SK-N-SH (cell line): Measurements from ENCODE around the gene CAPS. TPM values are rescaled to one million over a fixed set of nuclear protein-coding genes. Genes with fewer than 3 reads are reported as not detected.

Source experiments
- CTCF ChIA-PET: fragments of 300-600, 350-600 bp; formaldehyde crosslinking; extraction: SDS; loops from one replicate; lab custom pipeline; 2021; lab: Yijun Ruan, JAX
- POLR2A ChIA-PET: fragments of 350-600 bp; sonication (Branson Sonifier 250); formaldehyde crosslinking; extraction: SDS; loops from one replicate; lab custom pipeline; 2020; ENCODE audit warnings: antibody characterized with exemption, inconsistent platforms; lab: Yijun Ruan, JAX
- DNase-seq: peaks from one replicate; pipeline ENCODE4 v3.0.0; 2012
- H2AFZ ChIP-seq: fragments of 200-600 bp; sonication (generic); 2 replicates; pipeline ENCODE4 v1.8.1; 2016; ENCODE audit warnings: antibody characterized with exemption, mild to moderate bottlenecking, low read depth
- H3F3A ChIP-seq: fragments of 200-600 bp; sonication (generic); replicated peaks from 2 replicates; pipeline ENCODE3; 2016; ENCODE audit warnings: antibody characterized with exemption, mild to moderate bottlenecking; ENCODE audit not compliant: insufficient read depth
- H3K27ac ChIP-seq, 2 experiments: fragments of 200-500 bp in 1 of 2; fragments of 200-600 bp in 1 of 2; sonication (Bioruptor generic) in 1 of 2; sonication (generic), shearing (Covaris generic) in 1 of 2; 2 replicates each; pipeline versions ENCODE4 v1.5.1 to v1.6.1; 2014 to 2016; ENCODE audit warnings: low read depth in 2 of 2, inconsistent platforms in 1 of 2, low read length in 1 of 2, mild to moderate bottlenecking in 1 of 2, mixed read lengths in 1 of 2
- H3K27me3 ChIP-seq: fragments of 200-600 bp; sonication (generic), shearing (Covaris generic); 2 replicates; pipeline ENCODE4 v1.6.1; 2016; ENCODE audit warnings: mixed run types; ENCODE audit not compliant: insufficient read depth
- H3K36me3 ChIP-seq, 2 experiments: fragments of 200-500 bp in 1 of 2; fragments of 200-600 bp in 1 of 2; sonication (Bioruptor generic) in 1 of 2; sonication (generic) in 1 of 2; replicated peaks in 1 of 2; 2 replicates each; pipeline versions ENCODE3 to v1.5.1; 2014 to 2016; ENCODE audit warnings: low read length in 1 of 2, mild to moderate bottlenecking in 1 of 2; ENCODE audit not compliant: insufficient read depth in 2 of 2, control insufficient read depth in 1 of 2
- H3K4me1 ChIP-seq, 2 experiments: fragments of 200-500 bp in 1 of 2; fragments of 200-600 bp in 1 of 2; sonication (Bioruptor generic) in 1 of 2; sonication (generic), shearing (Covaris generic) in 1 of 2; 2 replicates each; pipeline versions ENCODE4 v1.5.1 to v1.6.1; 2014 to 2016; ENCODE audit warnings: low read depth in 1 of 2, low read length in 1 of 2, mixed run types in 1 of 2; ENCODE audit not compliant: insufficient read depth in 2 of 2, control insufficient read depth in 1 of 2
- H3K4me2 ChIP-seq: fragments of 200-600 bp; sonication (generic), shearing (Covaris generic); 2 replicates; pipeline ENCODE4 v1.6.1; 2017; ENCODE audit warnings: mixed run types
- H3K4me3 ChIP-seq, 2 experiments: fragments of 200-500 bp in 1 of 2; fragments of 200-600 bp in 1 of 2; sonication (Bioruptor generic) in 1 of 2; sonication (generic), shearing (Covaris generic) in 1 of 2; 2 replicates each; pipeline versions ENCODE4 v1.5.1 to v1.8.1; 2014 to 2016; ENCODE audit warnings: low read depth in 2 of 2, inconsistent platforms in 1 of 2, low read length in 1 of 2, mild to moderate bottlenecking in 1 of 2, mixed read lengths in 1 of 2, moderate library complexity in 1 of 2
- H3K79me2 ChIP-seq: fragments of 200-600 bp; sonication (generic); 2 replicates; pipeline ENCODE4 v1.8.1; 2017; ENCODE audit warnings: mild to moderate bottlenecking; ENCODE audit not compliant: insufficient read depth
- H3K9ac ChIP-seq: fragments of 200-600 bp; sonication (generic); 2 replicates; pipeline ENCODE4 v1.6.1; 2017; ENCODE audit warnings: mixed run types
- H3K9me2 ChIP-seq: fragments of 200-600 bp; sonication (generic); 2 replicates; pipeline ENCODE4 v1.6.1; 2017; ENCODE audit warnings: mixed run types
- H3K9me3 ChIP-seq: fragments of 200-600 bp; sonication (generic); 2 replicates; pipeline ENCODE4 v1.6.1; 2017; ENCODE audit warnings: mixed run types, mild to moderate bottlenecking, moderate library complexity
- H4K20me1 ChIP-seq: fragments of 200-600 bp; sonication (generic); 2 replicates; pipeline ENCODE4 v1.6.1; 2017; ENCODE audit warnings: mild to moderate bottlenecking, mixed run types; ENCODE audit not compliant: insufficient read depth
- EP300 ChIP-seq, 2 experiments: IDR thresholded peaks; 2 replicates each; pipeline versions ENCODE4 v1.4.0 to v1.6.1; 2012; ENCODE audit warnings: borderline replicate concordance in 1 of 2, low read depth in 1 of 2, low read length in 1 of 2
- FOXJ3 ChIP-seq: sonication (generic); formaldehyde crosslinking; IDR thresholded peaks from 2 replicates; pipeline ENCODE4 v1.5.1; 2020; ENCODE audit warnings: mild to moderate bottlenecking, missing genetic modification reagents
- GABPA ChIP-seq: IDR thresholded peaks from 2 replicates; pipeline ENCODE4 v1.4.0; 2012; ENCODE audit warnings: low read depth, mild to moderate bottlenecking
- NFIC ChIP-seq: IDR thresholded peaks from 2 replicates; pipeline ENCODE4 v1.4.0; 2012; ENCODE audit warnings: borderline replicate concordance
- YY1 ChIP-seq: IDR thresholded peaks from 2 replicates; pipeline ENCODE4 v1.4.0; 2012; ENCODE audit warnings: low read depth, mild to moderate bottlenecking
- WGBS: methylation state at CpG from one replicate; pipeline ENCODE4 v1.1.6; 2017; ENCODE audit warnings: low lambda C conversion rate; 5-methylcytosine and 5-hydroxymethylcytosine counted together
- polyA plus RNA-seq, 3 experiments: library from polyadenylated mRNA; depleted of rRNA; stranded (reverse); fragments of >200 nt; gene quantifications; 2 replicates each; pipeline ENCODE4 v1.2.3, GENCODE V29; 2012
- TF ChIP-seq, protein P1 (sequence below): IDR thresholded peaks from 2 replicates; pipeline ENCODE4 v1.4.0; 2012; ENCODE audit warnings: low read depth, borderline replicate concordance
- TF ChIP-seq, protein P2 (sequence below): fragments of 200-600 bp; sonication (generic); IDR thresholded peaks from 2 replicates; pipeline ENCODE4 v1.6.1; 2017; ENCODE audit warnings: antibody characterized with exemption, mild to moderate bottlenecking, moderate library complexity
- TF ChIP-seq, protein P3 (sequence below): IDR thresholded peaks from 2 replicates; pipeline ENCODE4; 2012

CAPS gene
- 13.4 and 17.3 TPM in 2 replicates for polyA plus RNA-seq (2012; rRNA removed)
- 2.8 and 4.4 TPM in 2 replicates for polyA plus RNA-seq (2012; cell fraction: cytosol; rRNA removed)
- 93.5 and 127 TPM in 2 replicates for polyA plus RNA-seq (2012; cell fraction: nucleus; rRNA removed)

DNA sequence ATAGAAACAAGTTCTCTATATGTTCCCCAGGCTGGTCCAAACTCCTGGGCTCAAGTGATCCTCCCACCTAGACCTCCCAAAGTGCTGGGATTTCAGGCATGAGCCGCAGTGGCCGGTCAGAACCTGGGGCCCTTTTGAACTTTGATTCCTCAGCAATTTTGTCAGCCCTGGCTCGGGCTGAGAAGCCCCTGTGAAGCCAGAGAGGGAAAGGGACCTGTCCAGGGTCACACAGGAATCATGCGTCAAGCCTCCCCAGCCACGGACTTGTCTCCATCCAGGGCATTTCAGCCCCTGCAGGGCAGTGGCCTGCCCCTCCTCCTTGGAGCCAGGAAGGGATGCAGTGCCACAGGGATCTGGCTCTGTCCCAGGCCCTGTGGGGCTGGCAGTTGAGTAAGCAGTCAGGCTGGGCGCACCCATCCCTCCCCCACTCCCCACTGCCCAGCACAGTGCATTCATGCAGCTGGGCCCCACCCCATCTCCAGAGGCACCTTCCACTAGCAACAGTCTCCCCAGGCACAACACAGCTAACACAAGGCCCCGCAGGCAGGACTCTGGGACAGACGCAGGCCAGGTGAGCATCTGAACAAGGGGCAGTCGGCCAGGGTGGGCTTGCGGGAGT lies at the start of gene CAPS:
Gene CAPS (plus strand): TSS at position 516 of the 619 bp plus-strand sequence. CDS start 153 bp downstream, outside the sequence.
- H2AFZ ChIP-seq: no peak within 1 kb of the TSS
- ChIA-PET POLR2A (no interaction called here), CTCF (interaction anchor here (1.5 kb wide), 2 partner anchors 110 kb away, joined by 3 read pairs; no protein-coding TSS in a partner anchor)
- no peaks in the 10 kb centered on the region for H3F3A ChIP-seq
- H3K79me2 ChIP-seq: no peaks in the 10 kb centered on the region
- H3K4me2 ChIP-seq: peak within 1 kb of the TSS; percentile 26; the same call in 1 of the 2 replicates
- no peaks in the 10 kb centered on the region for H3K9me3 ChIP-seq
- H3K9me2 ChIP-seq: no peaks in the 10 kb centered on the region
- peaks cover 4 to 5% of the 10 kb centered on the region in 2 experiments; a peak in 2 of 4 replicates for H3K4me1 ChIP-seq
- H3K27ac ChIP-seq: peak within 1 kb of the TSS in 1 of 2 experiments; percentile 32; a peak in 2 of 4 replicates
- peak within 1 kb of the TSS; percentile 31; the same call in 1 of the 2 replicates for H3K9ac ChIP-seq
- H3K27me3 ChIP-seq: no peaks in the 10 kb centered on the region
- WGBS: 83% methylated on average over 7 of the region's 10 CpGs
- TF ChIP-seq FOXJ3 (no peak), GABPA (no peak), NFIC (peak; percentile 42; the same call in 1 of the 2 replicates), YY1 (no peak)
- peaks cover 4 to 34% of the 10 kb centered on the region in 2 experiments for H3K36me3 ChIP-seq
- H4K20me1 ChIP-seq: no peaks in the 10 kb centered on the region
- no peak within 1 kb of the TSS for H3K4me3 ChIP-seq
- DNase-seq: no peak

DNA sequence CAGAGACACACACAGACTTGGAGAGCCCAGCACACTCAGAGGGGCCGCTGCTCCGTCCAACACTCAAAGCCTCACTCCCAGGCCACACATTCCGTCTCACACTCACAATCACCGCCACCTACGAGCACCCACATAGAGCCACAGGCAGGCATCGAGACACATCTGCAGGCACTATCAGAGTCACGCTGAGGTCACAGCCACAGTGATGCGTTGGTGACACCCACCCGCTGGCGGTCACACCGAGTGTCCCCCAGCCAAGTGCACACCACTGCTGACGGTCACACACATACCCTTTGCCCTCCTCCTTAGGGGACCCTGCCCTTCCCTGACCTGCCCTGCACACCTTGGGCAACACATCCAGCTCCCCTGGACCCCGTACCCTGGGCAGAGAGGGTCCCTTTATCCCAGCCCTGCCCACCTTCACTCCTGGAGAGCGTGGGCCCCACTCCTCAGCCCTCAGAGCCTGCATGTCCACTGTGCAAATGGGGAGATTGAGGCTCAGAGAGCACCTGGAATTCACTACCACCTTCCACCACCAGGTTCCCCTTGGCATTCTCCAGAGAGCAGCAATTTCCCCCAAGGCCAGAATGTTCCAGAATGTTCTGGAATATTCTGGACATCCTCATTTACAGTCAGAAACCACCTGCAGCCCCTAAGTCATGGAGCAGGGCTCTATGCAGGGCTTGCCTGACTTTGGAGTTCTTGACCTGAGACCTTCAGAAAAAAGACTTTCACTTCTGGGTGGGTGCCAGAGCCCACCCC lies 49.1 kb upstream of the CAPS start:
- no peaks in the 10 kb centered on the region for H3K9me2 ChIP-seq
- no peak overlapping the region for H3K9ac ChIP-seq
- no peaks in the 10 kb centered on the region for H4K20me1 ChIP-seq
- ChIA-PET POLR2A (no interaction called here), CTCF (interaction anchor here (1.3 kb wide), 1 partner anchor 61 kb away, joined by 4 read pairs; no protein-coding TSS in a partner anchor)
- no peaks in the 10 kb centered on the region for H3K27me3 ChIP-seq
- no peaks in the 10 kb centered on the region for H3K4me1 ChIP-seq
- no peaks in the 10 kb centered on the region for H3F3A ChIP-seq
- WGBS: 75% methylated on average over 11 of the region's 14 CpGs
- H3K79me2 ChIP-seq: no peaks in the 10 kb centered on the region
- DNase-seq: peak; percentile 19
- H3K4me2 ChIP-seq: no peak overlapping the region
- TF ChIP-seq, protein P1, sequence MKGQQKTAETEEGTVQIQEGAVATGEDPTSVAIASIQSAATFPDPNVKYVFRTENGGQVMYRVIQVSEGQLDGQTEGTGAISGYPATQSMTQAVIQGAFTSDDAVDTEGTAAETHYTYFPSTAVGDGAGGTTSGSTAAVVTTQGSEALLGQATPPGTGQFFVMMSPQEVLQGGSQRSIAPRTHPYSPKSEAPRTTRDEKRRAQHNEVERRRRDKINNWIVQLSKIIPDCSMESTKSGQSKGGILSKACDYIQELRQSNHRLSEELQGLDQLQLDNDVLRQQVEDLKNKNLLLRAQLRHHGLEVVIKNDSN: no peak
- TF ChIP-seq YY1: no peak
- TF ChIP-seq, protein P2, sequence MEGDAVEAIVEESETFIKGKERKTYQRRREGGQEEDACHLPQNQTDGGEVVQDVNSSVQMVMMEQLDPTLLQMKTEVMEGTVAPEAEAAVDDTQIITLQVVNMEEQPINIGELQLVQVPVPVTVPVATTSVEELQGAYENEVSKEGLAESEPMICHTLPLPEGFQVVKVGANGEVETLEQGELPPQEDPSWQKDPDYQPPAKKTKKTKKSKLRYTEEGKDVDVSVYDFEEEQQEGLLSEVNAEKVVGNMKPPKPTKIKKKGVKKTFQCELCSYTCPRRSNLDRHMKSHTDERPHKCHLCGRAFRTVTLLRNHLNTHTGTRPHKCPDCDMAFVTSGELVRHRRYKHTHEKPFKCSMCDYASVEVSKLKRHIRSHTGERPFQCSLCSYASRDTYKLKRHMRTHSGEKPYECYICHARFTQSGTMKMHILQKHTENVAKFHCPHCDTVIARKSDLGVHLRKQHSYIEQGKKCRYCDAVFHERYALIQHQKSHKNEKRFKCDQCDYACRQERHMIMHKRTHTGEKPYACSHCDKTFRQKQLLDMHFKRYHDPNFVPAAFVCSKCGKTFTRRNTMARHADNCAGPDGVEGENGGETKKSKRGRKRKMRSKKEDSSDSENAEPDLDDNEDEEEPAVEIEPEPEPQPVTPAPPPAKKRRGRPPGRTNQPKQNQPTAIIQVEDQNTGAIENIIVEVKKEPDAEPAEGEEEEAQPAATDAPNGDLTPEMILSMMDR: peak; percentile 19; the same call in 1 of the 2 replicates
- TF ChIP-seq GABPA: no peak
- TF ChIP-seq, protein P3, sequence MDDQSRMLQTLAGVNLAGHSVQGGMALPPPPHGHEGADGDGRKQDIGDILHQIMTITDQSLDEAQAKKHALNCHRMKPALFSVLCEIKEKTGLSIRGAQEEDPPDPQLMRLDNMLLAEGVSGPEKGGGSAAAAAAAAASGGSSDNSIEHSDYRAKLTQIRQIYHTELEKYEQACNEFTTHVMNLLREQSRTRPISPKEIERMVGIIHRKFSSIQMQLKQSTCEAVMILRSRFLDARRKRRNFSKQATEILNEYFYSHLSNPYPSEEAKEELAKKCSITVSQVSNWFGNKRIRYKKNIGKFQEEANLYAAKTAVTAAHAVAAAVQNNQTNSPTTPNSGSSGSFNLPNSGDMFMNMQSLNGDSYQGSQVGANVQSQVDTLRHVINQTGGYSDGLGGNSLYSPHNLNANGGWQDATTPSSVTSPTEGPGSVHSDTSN: no peak
- TF ChIP-seq EP300 (IDR thresholded peaks at IDR 0.05; ENCODE audit: borderline replicate concordance in 1 of 2, low read depth in 1 of 2, low read length in 1 of 2): peak in 1 of 2 experiments; percentile 32; a peak in 1 of 4 replicates
- H3K27ac ChIP-seq: no peak overlapping the region
- no peak overlapping the region for H2AFZ ChIP-seq
- no peaks in the 10 kb centered on the region for H3K36me3 ChIP-seq
- H3K4me3 ChIP-seq: no peak overlapping the region
- H3K9me3 ChIP-seq: no peaks in the 10 kb centered on the region
